SK-N-MC (cell line): ENCODE data around the gene SAP25.

Source experiments
- EZH2 ChIP-seq: fragments of 200-600 bp; sonication (generic); IDR thresholded peaks from one replicate; pipeline ENCODE4 v1.6.1; 2017; ENCODE audit warnings: antibody characterized with exemption
- POLR2AphosphoS5 ChIP-seq: IDR thresholded peaks from 2 replicates; pipeline ENCODE4 v1.6.1; 2012; ENCODE audit warnings: mild to moderate bottlenecking, low read depth, low read length, borderline replicate concordance

GRCh38 chr7:100600730-100601038, 27.0 kb upstream of the SAP25 start:
- TF ChIP-seq POLR2AphosphoS5 (no peak), EZH2 (no peak)
